Smooth muscle cell (in vitro differentiated cells): Measurements from ENCODE around the gene RNF19B. TPM values are rescaled to one million over a fixed set of nuclear protein-coding genes. Genes with fewer than 3 reads are reported as not detected.

Source experiments
- DNase-seq: peaks from one replicate; lab custom pipeline; 2025; ENCODE audit not compliant: unreplicated experiment; lab: John Stamatoyannopoulos, UW
- H2AFZ ChIP-seq: fragments of 200-600 bp; sonication (generic); 2 replicates; pipeline ENCODE4 v1.6.0; 2016; ENCODE audit warnings: antibody characterized with exemption, low read depth, mild to moderate bottlenecking
- H3F3A ChIP-seq: fragments of 200-600 bp; sonication (generic); 2 replicates; pipeline ENCODE4 v1.6.0; 2017; ENCODE audit warnings: antibody characterized with exemption, low read depth
- H3K27ac ChIP-seq: fragments of 200-600 bp; sonication (generic); 2 replicates; pipeline ENCODE4 v1.5.1; 2016; ENCODE audit warnings: low read depth, mild to moderate bottlenecking
- H3K27me3 ChIP-seq: fragments of 200-600 bp; sonication (generic); 2 replicates; pipeline ENCODE4 v1.6.1; 2016; ENCODE audit warnings: low read depth, mild to moderate bottlenecking
- H3K36me3 ChIP-seq: fragments of 200-600 bp; sonication (generic); 2 replicates; pipeline ENCODE4 v1.5.1; 2016; ENCODE audit warnings: low read depth
- H3K4me1 ChIP-seq: fragments of 200-600 bp; sonication (generic); 2 replicates; pipeline ENCODE4 v1.5.1; 2016; ENCODE audit warnings: low read depth
- H3K4me2 ChIP-seq: fragments of 200-600 bp; sonication (generic); 2 replicates; pipeline ENCODE4 v1.6.0; 2016; ENCODE audit warnings: mild to moderate bottlenecking
- H3K4me3 ChIP-seq: fragments of 200-600 bp; sonication (generic); 2 replicates; pipeline ENCODE4 v1.5.1; 2016; ENCODE audit warnings: mild to moderate bottlenecking
- H3K79me2 ChIP-seq: fragments of 200-600 bp; sonication (generic); 2 replicates; pipeline ENCODE4 v1.6.0; 2016; ENCODE audit warnings: low read depth, mild to moderate bottlenecking
- H3K9ac ChIP-seq: fragments of 200-600 bp; sonication (generic); 2 replicates; pipeline ENCODE4 v1.6.0; 2016; ENCODE audit warnings: low read depth
- H3K9me3 ChIP-seq: fragments of 200-600 bp; sonication (generic); replicated peaks from 2 replicates; pipeline ENCODE4 v1.5.1; 2016; ENCODE audit warnings: low read depth
- H4K20me1 ChIP-seq: fragments of 200-600 bp; sonication (generic); 2 replicates; pipeline ENCODE4 v1.6.0; 2016; ENCODE audit warnings: low read depth
- CTCF ChIP-seq: fragments of 200-600 bp; sonication (generic); IDR thresholded peaks from 2 replicates; pipeline ENCODE4 v1.5.1; 2017; ENCODE audit warnings: borderline replicate concordance, mild to moderate bottlenecking, antibody characterized with exemption; ENCODE audit not compliant: insufficient read depth, poor library complexity, severe bottlenecking
- WGBS: methylation state at CpG from one replicate; pipeline ENCODE4 v1.1.7; 2016; ENCODE audit warnings: low lambda C conversion rate; 5-methylcytosine and 5-hydroxymethylcytosine counted together
- polyA plus RNA-seq: library from polyadenylated mRNA; unstranded; fragments of >200 nt; fragmentation: Nextera tagmentation; extraction: Ambion mirVana; gene quantifications from 2 replicates; pipeline ENCODE4 v1.2.1, GENCODE V29; 2016
- total RNA-seq: library from RNA; depleted of rRNA; stranded (reverse); fragments of >200 nt; gene quantifications from 2 replicates; pipeline ENCODE4 v1.2.3, GENCODE V29; 2014

The RNF19B gene
- total and polyA plus RNA-seq, 2 experiments from 2014 or later = 11.2 to 12.3 TPM

DNA sequence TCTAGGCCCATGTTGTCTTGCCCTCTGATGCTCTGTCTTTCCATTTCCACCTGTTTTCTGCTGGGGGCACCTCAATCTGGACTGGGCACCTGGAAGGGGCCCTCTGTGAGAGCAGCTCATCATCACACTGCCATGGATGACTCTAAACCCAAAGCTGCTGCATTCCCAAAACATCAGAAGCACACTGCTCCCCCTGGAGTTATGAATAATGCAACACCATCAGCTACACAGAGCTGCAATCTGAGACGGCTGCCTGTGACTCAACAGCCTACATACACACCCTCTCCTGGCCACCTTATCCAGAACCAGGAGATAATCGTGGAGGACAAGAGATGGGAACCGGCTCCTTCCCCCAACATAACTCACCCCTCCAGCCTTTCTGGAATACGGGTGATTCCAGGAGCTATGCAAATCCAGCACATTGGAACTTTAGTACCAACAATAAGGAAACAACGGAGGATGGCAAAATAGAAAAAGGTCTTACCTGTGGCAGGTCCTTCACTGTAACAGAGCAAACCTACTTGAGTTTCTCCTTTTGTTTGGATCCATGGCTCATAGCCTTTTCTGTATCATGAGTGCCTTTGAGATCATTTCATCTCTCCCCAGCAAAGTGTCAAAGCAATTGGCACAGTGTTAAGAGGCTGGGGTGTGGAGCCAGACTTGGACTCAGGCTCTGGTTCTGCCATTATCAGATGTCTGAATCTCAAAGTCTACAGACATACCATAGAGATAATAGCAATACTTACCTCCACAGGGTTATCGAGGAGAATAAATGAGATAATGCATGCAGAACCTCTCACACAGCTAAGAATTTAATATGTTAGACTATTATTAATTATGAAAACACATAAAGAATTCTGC is 42.8 kb upstream of the RNF19B start:
- Histone ChIP-seq H3K4me3 (no peak overlapping the region), H3K36me3 (no peaks in the 10 kb centered on the region), H3F3A (peaks cover 7% of the 10 kb centered on the region), H4K20me1 (no peaks in the 10 kb centered on the region), H3K27me3 (no peaks in the 10 kb centered on the region), H3K4me2 (no peak overlapping the region), H3K9me3 (no peaks in the 10 kb centered on the region), H3K79me2 (no peaks in the 10 kb centered on the region), H3K9ac (no peak overlapping the region), H3K4me1 (peaks cover 16% of the 10 kb centered on the region), H2AFZ (no peak overlapping the region), H3K27ac (peak overlapping the region; percentile 55)
- peak; percentile 51 for TF ChIP-seq CTCF
- WGBS = 38% methylated on average over 6 of the region's 6 CpGs
- no peak for DNase-seq

- H3K27me3 ChIP-seq = no peaks in the 10 kb centered on the region
- no peaks in the 10 kb centered on the region for H3K79me2 ChIP-seq
- no peak overlapping the region for H2AFZ ChIP-seq
- no peaks in the 10 kb centered on the region for H4K20me1 ChIP-seq
- no peak overlapping the region for H3K9ac ChIP-seq
- no peak for TF ChIP-seq CTCF
- H3K4me1 ChIP-seq = peaks cover 11% of the 10 kb centered on the region
- H3K27ac ChIP-seq = peak overlapping the region; percentile 43
- H3K9me3 ChIP-seq = no peaks in the 10 kb centered on the region
- no peak overlapping the region for H3K4me2 ChIP-seq
- no peak for DNase-seq
- H3K4me3 ChIP-seq = no peak overlapping the region
- no peaks in the 10 kb centered on the region for H3K36me3 ChIP-seq
- WGBS = 74% methylated on average over 9 of the region's 9 CpGs
- H3F3A ChIP-seq = peaks cover 5% of the 10 kb centered on the region
Measured at GRCh38 chr1:33005838-33006421, 41.3 kb upstream of the RNF19B start.

DNA sequence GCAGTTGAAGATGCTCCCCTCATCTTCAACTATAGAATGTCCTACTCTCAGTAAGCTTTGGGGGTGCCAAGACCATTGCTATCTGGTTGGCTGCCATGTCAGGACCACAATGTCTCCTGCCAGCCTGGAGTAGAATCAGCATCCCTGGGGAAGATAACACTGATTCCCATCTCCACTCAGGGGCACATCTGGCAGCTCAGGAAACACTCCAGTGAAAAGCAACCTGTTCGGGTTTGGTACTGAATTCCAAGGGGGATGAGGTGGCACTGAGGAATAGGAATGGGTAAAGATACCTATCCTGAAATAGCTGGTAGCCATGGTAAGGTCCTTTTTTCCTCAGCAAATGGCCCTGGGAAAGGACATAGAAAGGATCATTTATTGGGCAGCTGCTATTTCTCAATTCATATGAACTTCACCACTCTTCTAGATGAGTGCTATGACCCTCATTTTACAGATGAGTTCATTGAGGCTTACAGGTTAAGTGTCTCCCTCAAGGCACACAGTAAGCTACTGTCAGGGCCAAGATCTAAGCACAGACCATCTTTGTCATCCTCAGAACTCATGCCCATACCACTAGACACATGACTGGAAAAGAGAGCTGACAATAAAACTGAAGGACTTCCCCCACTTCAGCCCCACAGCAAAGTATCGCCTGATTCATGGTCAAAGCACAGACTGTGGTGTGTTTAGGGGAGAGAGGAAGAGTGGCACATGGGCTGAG is 40.7 kb upstream of the RNF19B start:
- H3K4me3 ChIP-seq = no peak overlapping the region
- no peaks in the 10 kb centered on the region for H3K27me3 ChIP-seq
- no peak overlapping the region for H2AFZ ChIP-seq
- no peaks in the 10 kb centered on the region for H3K79me2 ChIP-seq
- no peaks in the 10 kb centered on the region for H3K36me3 ChIP-seq
- peaks cover 11% of the 10 kb centered on the region for H3K4me1 ChIP-seq
- H3K27ac ChIP-seq = peak overlapping the region; percentile 43
- no peak for TF ChIP-seq CTCF
- H3K9ac ChIP-seq = no peak overlapping the region
- H3K9me3 ChIP-seq = no peaks in the 10 kb centered on the region
- DNase-seq = no peak
- H4K20me1 ChIP-seq = no peaks in the 10 kb centered on the region
- no peak overlapping the region for H3K4me2 ChIP-seq
- WGBS = 75% methylated on average over 2 of the region's 2 CpGs
- peaks cover 5% of the 10 kb centered on the region for H3F3A ChIP-seq
